GM19468 (cell line): ENCODE measurements around the gene RBPJ.

Experiments
- ATAC-seq: cut with Tn5 transposase; IDR thresholded peaks from one replicate; pipeline ENCODE4 v1.9.1; 2021; ENCODE audit warnings: mild to moderate bottlenecking, moderate library complexity, moderate number of reproducible peaks; ENCODE audit not compliant: unreplicated experiment; ENCODE audit errors: extremely low read depth

Gene RBPJ

DNA sequence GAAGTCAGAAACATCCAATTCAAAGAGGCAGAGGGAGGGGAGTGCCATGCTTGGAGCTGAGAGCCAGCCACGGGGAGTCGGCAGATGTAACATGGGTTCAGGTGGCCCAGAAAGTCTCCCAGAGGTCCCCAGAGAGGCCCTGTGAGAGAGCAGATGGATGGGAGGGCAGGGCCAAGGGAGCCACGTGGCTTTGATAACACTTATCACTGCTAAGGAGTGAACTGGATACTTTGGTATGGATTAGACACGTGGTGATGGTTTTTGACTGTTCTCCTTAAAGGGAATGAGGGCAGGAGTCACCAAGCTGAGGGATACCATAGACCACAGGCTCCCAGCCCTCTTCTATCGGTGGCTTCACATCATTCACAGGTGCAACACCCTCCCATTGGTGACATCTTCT is 155.7 kb downstream of the RBPJ start:
- ATAC-seq, result no peak

DNA sequence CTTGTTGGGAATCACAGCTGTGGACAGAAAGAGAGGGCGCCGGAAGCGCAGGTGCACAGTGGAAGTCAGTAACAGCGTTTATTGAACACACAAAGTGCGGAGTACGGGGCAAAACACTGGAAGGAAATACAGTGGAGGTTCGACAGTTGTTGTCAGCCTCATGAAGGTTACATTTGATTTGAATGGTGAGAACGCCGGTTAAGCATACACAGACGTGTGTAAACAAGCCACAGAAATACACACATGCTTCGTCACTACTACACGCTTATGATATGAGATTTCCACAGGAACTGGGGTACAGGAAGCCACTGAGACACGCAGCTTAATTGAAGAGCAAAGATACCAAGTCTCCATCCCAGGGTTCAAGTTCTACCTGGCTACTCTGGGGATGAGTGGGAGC is 157.5 kb downstream of the RBPJ start:
- ATAC-seq, result no peak

DNA sequence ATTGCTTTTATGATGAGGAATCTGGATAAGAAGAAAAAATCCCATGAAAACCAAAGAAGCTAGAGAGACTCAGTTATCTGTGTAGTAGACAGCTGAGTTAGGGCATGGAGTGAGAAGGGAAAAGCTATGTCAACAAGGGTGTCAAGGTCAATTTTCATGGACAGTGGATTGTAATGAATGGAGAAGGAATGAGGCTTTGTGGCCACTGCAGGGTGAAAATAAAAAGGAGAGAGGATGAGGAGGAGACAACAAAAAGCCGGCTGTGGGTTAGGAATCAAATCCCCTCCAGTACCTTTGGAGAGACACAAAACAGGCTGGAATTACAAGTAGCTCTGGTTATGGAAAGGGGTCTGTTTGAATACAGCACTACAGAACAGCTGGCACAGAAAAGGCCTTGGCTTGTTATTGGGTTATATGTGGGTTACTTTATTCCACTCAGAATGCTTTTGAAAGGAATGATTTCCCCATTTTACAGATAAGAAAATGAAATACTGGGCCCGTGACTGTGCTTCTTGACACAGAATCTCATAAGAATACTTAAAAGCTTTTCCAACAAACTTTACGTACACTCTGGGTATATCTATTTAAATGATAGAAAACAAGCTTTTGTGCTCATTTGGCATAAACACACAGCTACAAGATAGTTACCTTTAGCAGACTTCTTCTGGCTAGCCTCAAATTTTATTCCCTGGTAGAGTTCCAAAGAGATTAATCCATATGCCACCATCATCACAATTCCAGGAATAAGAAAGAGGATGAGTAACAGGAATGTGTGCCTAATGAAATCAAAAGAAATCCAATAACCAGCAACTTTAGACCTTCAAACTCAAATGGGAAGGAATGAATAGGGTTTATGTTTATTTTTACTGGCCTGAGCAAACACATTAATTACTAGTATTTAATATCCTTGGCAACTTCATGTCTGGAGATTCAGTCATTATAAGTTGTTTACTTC is 162.0 kb downstream of the RBPJ start:
- ATAC-seq, result no peak

DNA sequence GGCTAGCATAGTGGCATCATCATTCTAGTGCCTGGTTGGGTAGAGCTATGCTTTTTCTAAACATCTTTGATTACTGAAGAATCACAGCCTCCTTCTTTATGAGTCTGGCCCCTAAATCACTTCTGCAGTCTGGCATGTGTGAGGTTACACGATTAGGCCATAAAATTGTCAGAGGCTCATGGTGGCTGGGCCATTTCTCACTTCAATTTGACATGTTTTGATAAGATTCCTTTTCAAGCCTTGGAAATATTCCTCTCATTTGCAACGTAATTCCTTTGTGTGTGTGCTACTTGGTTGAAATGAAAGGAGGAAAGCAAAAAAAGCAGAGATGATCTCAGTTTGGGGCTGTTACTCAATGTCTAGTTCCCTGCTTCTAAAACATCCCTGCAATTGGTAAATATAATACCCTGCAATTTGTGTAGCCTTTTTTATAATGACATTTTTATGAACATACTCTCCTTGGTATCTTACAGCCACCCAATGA is 163.3 kb downstream of the RBPJ start:
- no peak for ATAC-seq

DNA sequence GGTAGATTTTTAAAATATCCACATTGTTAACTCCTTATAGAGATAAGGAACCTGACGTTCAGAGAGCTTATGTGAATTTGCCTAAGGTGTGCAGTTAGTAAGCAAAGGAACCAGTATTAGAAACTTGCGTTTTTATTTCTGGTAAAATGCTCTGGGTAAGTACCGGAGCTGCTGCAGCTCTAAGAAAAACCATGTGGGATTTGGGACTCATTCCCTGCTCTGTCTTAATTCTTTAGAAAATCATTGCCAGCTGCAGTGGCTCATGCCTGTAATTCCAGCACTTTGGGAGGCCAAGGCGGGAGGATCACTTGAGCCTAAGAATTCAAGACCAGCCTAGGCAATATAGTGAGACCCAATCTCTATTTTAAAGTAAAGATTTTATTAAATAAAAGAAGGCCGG is 163.7 kb downstream of the RBPJ start:
- no peak for ATAC-seq
